ENCODE results near the gene SLC38A6.
"Not testable (repeated sequence)": the region's sequence is repeated elsewhere in the genome, so short reads cannot be mapped to it uniquely, and the experiment has no call there.

SLC38A6 gene

GRCh38 chr14:61076556-61076955 is 95.5 kb downstream of the SLC38A6 start:
- Mint-ChIP-seq H3K27ac (ENCODE audit: low read depth) (no peak overlapping the region), H3K36me3 (ENCODE audit: insufficient read depth) (peaks cover 4% of the 10 kb centered on the region), H3K4me1 (no peaks in the 10 kb centered on the region), H3K27me3 (no peaks in the 10 kb centered on the region), H3K9me3 (no peaks in the 10 kb centered on the region), H3K4me3 (no peak overlapping the region)
- DNase-seq (ENCODE audit: low spot score in 2 of 2) (no peak), ATAC-seq (replicated peaks; ENCODE audit: extremely low read depth, poor library complexity, severe bottlenecking) (no peak)

- no peak for DNase-seq (ENCODE audit: low spot score in 2 of 2)
- H3K9me3 Mint-ChIP-seq = no peaks in the 10 kb centered on the region
- no peak overlapping the region for H3K27ac Mint-ChIP-seq (ENCODE audit: low read depth)
- H3K27me3 Mint-ChIP-seq = no peaks in the 10 kb centered on the region
- H3K36me3 Mint-ChIP-seq (ENCODE audit: insufficient read depth) = peaks cover 4% of the 10 kb centered on the region
- H3K4me1 Mint-ChIP-seq = no peaks in the 10 kb centered on the region
- H3K4me3 Mint-ChIP-seq = no peak overlapping the region
- ATAC-seq (replicated peaks; ENCODE audit: extremely low read depth, poor library complexity, severe bottlenecking) = no peak
These were observed 96.4 kb downstream of the SLC38A6 start for GRCh38 chr14:61077437-61077836.

GRCh38 chr14:61077951-61078720 is 97.1 kb downstream of the SLC38A6 start:
- Mint-ChIP-seq H3K4me1 (no peaks in the 10 kb centered on the region), H3K27me3 (no peaks in the 10 kb centered on the region), H3K36me3 (ENCODE audit: insufficient read depth) (peaks cover 4% of the 10 kb centered on the region), H3K9me3 (no peaks in the 10 kb centered on the region), H3K4me3 (no peak overlapping the region), H3K27ac (ENCODE audit: low read depth) (no peak overlapping the region)
- DNase-seq (ENCODE audit: low spot score in 2 of 2) (no peak), ATAC-seq (replicated peaks; ENCODE audit: extremely low read depth, poor library complexity, severe bottlenecking) (no peak)

GRCh38 chr14:61080591-61081010 is 99.6 kb downstream of the SLC38A6 start:
- H3K36me3 Mint-ChIP-seq (ENCODE audit: insufficient read depth) = peaks cover under 1% of the 10 kb centered on the region
- DNase-seq (ENCODE audit: low spot score in 2 of 2) = no peak
- H3K9me3 Mint-ChIP-seq = no peaks in the 10 kb centered on the region
- no peak for ATAC-seq (replicated peaks; ENCODE audit: extremely low read depth, poor library complexity, severe bottlenecking)
- H3K27ac Mint-ChIP-seq (ENCODE audit: low read depth) = no peak overlapping the region
- H3K4me3 Mint-ChIP-seq = no peak overlapping the region
- no peaks in the 10 kb centered on the region for H3K4me1 Mint-ChIP-seq
- H3K27me3 Mint-ChIP-seq = no peaks in the 10 kb centered on the region

GRCh38 chr14:61088081-61088480 is 107.0 kb downstream of the SLC38A6 start:
- H3K4me3 Mint-ChIP-seq = no peak overlapping the region
- DNase-seq (ENCODE audit: low spot score in 2 of 2) (no peak), ATAC-seq (replicated peaks; ENCODE audit: extremely low read depth, poor library complexity, severe bottlenecking) (no peak)
- no peaks in the 10 kb centered on the region for H3K27me3 Mint-ChIP-seq
- H3K36me3 Mint-ChIP-seq (ENCODE audit: insufficient read depth) = peaks cover 3% of the 10 kb centered on the region
- H3K27ac Mint-ChIP-seq (ENCODE audit: low read depth) = no peak overlapping the region
- no peaks in the 10 kb centered on the region for H3K4me1 Mint-ChIP-seq
- no peaks in the 10 kb centered on the region for H3K9me3 Mint-ChIP-seq

- no peak overlapping the region for H3K4me3 Mint-ChIP-seq
- DNase-seq (ENCODE audit: low spot score in 2 of 2) = no peak
- H3K27ac Mint-ChIP-seq (ENCODE audit: low read depth) = no peak overlapping the region
- H3K36me3 Mint-ChIP-seq (ENCODE audit: insufficient read depth) = peaks cover 3% of the 10 kb centered on the region
- no peaks in the 10 kb centered on the region for H3K9me3 Mint-ChIP-seq
- no peak for ATAC-seq (replicated peaks; ENCODE audit: extremely low read depth, poor library complexity, severe bottlenecking)
- H3K27me3 Mint-ChIP-seq = no peaks in the 10 kb centered on the region
- no peaks in the 10 kb centered on the region for H3K4me1 Mint-ChIP-seq
These were observed 108.2 kb downstream of the SLC38A6 start for GRCh38 chr14:61089126-61089750.

GRCh38 chr14:61090432-61091216 is 109.6 kb downstream of the SLC38A6 start:
- no peaks in the 10 kb centered on the region for H3K27me3 Mint-ChIP-seq
- DNase-seq (ENCODE audit: low spot score in 2 of 2) (no peak), ATAC-seq (replicated peaks; ENCODE audit: extremely low read depth, poor library complexity, severe bottlenecking) (no peak)
- no peak overlapping the region for H3K4me3 Mint-ChIP-seq
- H3K9me3 Mint-ChIP-seq = no peaks in the 10 kb centered on the region
- H3K27ac Mint-ChIP-seq (ENCODE audit: low read depth) = no peak overlapping the region
- no peaks in the 10 kb centered on the region for H3K4me1 Mint-ChIP-seq
- peaks cover 3% of the 10 kb centered on the region for H3K36me3 Mint-ChIP-seq (ENCODE audit: insufficient read depth)

GRCh38 chr14:61091657-61092273 is 110.7 kb downstream of the SLC38A6 start:
- Mint-ChIP-seq H3K36me3 (ENCODE audit: insufficient read depth) (peaks cover 3% of the 10 kb centered on the region), H3K4me1 (no peaks in the 10 kb centered on the region), H3K9me3 (no peaks in the 10 kb centered on the region), H3K27me3 (no peaks in the 10 kb centered on the region), H3K4me3 (no peak overlapping the region), H3K27ac (ENCODE audit: low read depth) (no peak overlapping the region)
- ATAC-seq (replicated peaks; ENCODE audit: extremely low read depth, poor library complexity, severe bottlenecking) = no peak
- no peak for DNase-seq (ENCODE audit: low spot score in 2 of 2)

- H3K27ac Mint-ChIP-seq (ENCODE audit: low read depth); H3K9me3 Mint-ChIP-seq; H3K27me3 Mint-ChIP-seq; DNase-seq (ENCODE audit: low spot score in 2 of 2); ATAC-seq (replicated peaks; ENCODE audit: extremely low read depth, poor library complexity, severe bottlenecking); H3K36me3 Mint-ChIP-seq (ENCODE audit: insufficient read depth); H3K4me3 Mint-ChIP-seq; H3K4me1 Mint-ChIP-seq: not testable (repeated sequence)
These were observed 117.1 kb downstream of the SLC38A6 start for GRCh38 chr14:61098096-61098495.

- DNase-seq (ENCODE audit: low spot score in 2 of 2) (no peak), ATAC-seq (replicated peaks; ENCODE audit: extremely low read depth, poor library complexity, severe bottlenecking) (no peak)
- Mint-ChIP-seq H3K36me3 (ENCODE audit: insufficient read depth) (no peaks in the 10 kb centered on the region), H3K4me3 (no peak overlapping the region), H3K4me1 (no peaks in the 10 kb centered on the region), H3K27ac (ENCODE audit: low read depth) (no peak overlapping the region), H3K9me3 (no peaks in the 10 kb centered on the region), H3K27me3 (no peaks in the 10 kb centered on the region)
These were observed 117.7 kb downstream of the SLC38A6 start for GRCh38 chr14:61098721-61099120.

GRCh38 chr14:61099216-61099835 is 118.3 kb downstream of the SLC38A6 start:
- no peaks in the 10 kb centered on the region for H3K36me3 Mint-ChIP-seq (ENCODE audit: insufficient read depth)
- no peaks in the 10 kb centered on the region for H3K9me3 Mint-ChIP-seq
- no peak overlapping the region for H3K4me3 Mint-ChIP-seq
- H3K27ac Mint-ChIP-seq (ENCODE audit: low read depth) = no peak overlapping the region
- H3K27me3 Mint-ChIP-seq = no peaks in the 10 kb centered on the region
- H3K4me1 Mint-ChIP-seq = no peaks in the 10 kb centered on the region
- DNase-seq (ENCODE audit: low spot score in 2 of 2) (no peak), ATAC-seq (replicated peaks; ENCODE audit: extremely low read depth, poor library complexity, severe bottlenecking) (no peak)

GRCh38 chr14:61101803-61102548 is 120.9 kb downstream of the SLC38A6 start:
- H3K27me3 Mint-ChIP-seq = no peaks in the 10 kb centered on the region
- H3K4me1 Mint-ChIP-seq = no peaks in the 10 kb centered on the region
- DNase-seq (ENCODE audit: low spot score in 2 of 2) (no peak), ATAC-seq (replicated peaks; ENCODE audit: extremely low read depth, poor library complexity, severe bottlenecking) (no peak)
- H3K36me3 Mint-ChIP-seq (ENCODE audit: insufficient read depth) = no peaks in the 10 kb centered on the region
- H3K9me3 Mint-ChIP-seq = no peaks in the 10 kb centered on the region
- H3K4me3 Mint-ChIP-seq = no peak overlapping the region
- H3K27ac Mint-ChIP-seq (ENCODE audit: low read depth) = no peak overlapping the region
